WTC11 (cell line): ENCODE measurements around the gene AGBL4. TPM values are rescaled to one million over a fixed set of nuclear protein-coding genes. Genes with fewer than 3 reads are reported as not detected.

ENCODE experiments used
- ATAC-seq: fragments of 200-7000 bp; cut with Tn5 transposase; 2 replicates; pipeline ENCODE4 v1.10.0; 2021; ENCODE audit warnings: mild to moderate bottlenecking, moderate library complexity
- CTCF ChIA-PET: fragments of 300-600 bp; sonication (Branson Sonifier 250); formaldehyde crosslinking; loops from one replicate; lab custom pipeline; 2021; ENCODE audit warnings: antibody characterized with exemption; lab: Charles Lee
- POLR2A ChIA-PET: fragments of 350-600 bp; sonication (Branson Sonifier 250); formaldehyde crosslinking; loops from one replicate; lab custom pipeline; 2021; ENCODE audit warnings: antibody characterized with exemption; lab: Charles Lee
- DNase-seq: peaks from one replicate; pipeline ENCODE4 v3.0.0; 2021; ENCODE audit warnings: low spot score
- H3K27ac Mint-ChIP-seq: 2 replicates; pipeline ENCODE4 v1.8.0; 2021; ENCODE audit warnings: mixed read lengths
- H3K27me3 Mint-ChIP-seq: 2 replicates; pipeline ENCODE4 v1.8.0; 2021; ENCODE audit warnings: low read depth, mild to moderate bottlenecking, moderate library complexity, mixed read lengths
- H3K36me3 Mint-ChIP-seq: 2 replicates; pipeline ENCODE4 v1.8.0; 2021; ENCODE audit warnings: mixed read lengths
- H3K4me1 Mint-ChIP-seq: 2 replicates; pipeline ENCODE4 v1.8.0; 2022; ENCODE audit warnings: mixed read lengths
- H3K4me3 Mint-ChIP-seq: 2 replicates; pipeline ENCODE4 v1.8.0; 2021; ENCODE audit warnings: mild to moderate bottlenecking, moderate library complexity, mixed read lengths
- H3K9me3 Mint-ChIP-seq: 2 replicates; pipeline ENCODE4 v1.8.0; 2021; ENCODE audit warnings: mixed read lengths
- ATF2 ChIP-seq: sonication (generic); formaldehyde crosslinking; IDR thresholded peaks from 2 replicates; pipeline ENCODE4 v1.8.1; 2022; ENCODE audit warnings: low read depth, missing genetic modification reagents, borderline replicate concordance
- CBFB ChIP-seq: sonication (generic); formaldehyde crosslinking; IDR thresholded peaks from 2 replicates; pipeline ENCODE4 v1.8.1; 2022; ENCODE audit warnings: mild to moderate bottlenecking, low read depth, missing genetic modification reagents
- ERG ChIP-seq: fragments of 250-450 bp; sonication (Bioruptor Pico); IDR thresholded peaks from 2 replicates; pipeline ENCODE4 v1.8.0; 2021; ENCODE audit warnings: mild to moderate bottlenecking
- ETV6 ChIP-seq: sonication (generic); formaldehyde crosslinking; IDR thresholded peaks from 2 replicates; pipeline ENCODE4 v1.8.1; 2022; ENCODE audit warnings: mild to moderate bottlenecking, missing genetic modification reagents
- GTF2I ChIP-seq: fragments of 250-450 bp; sonication (Bioruptor Pico); conservative IDR thresholded peaks from 2 replicates; pipeline ENCODE4 v1.4.0; 2021; ENCODE audit warnings: mild to moderate bottlenecking
- HMGA2 ChIP-seq: fragments of 250-450 bp; sonication (Bioruptor Pico); IDR thresholded peaks from 2 replicates; pipeline ENCODE4 v1.4.0; 2021; ENCODE audit warnings: mild to moderate bottlenecking, moderate library complexity
- IRF1 ChIP-seq: sonication (generic); formaldehyde crosslinking; IDR thresholded peaks from 2 replicates; pipeline ENCODE4 v1.8.0; 2023; ENCODE audit warnings: missing genetic modification reagents
- JUN ChIP-seq: sonication (generic); formaldehyde crosslinking; IDR thresholded peaks from 2 replicates; pipeline ENCODE4 v1.8.0; 2023; ENCODE audit warnings: mild to moderate bottlenecking, missing genetic modification reagents
- KAT7 ChIP-seq: sonication (generic); formaldehyde crosslinking; IDR thresholded peaks from 2 replicates; pipeline ENCODE4 v1.8.1; 2023; ENCODE audit warnings: missing genetic modification reagents, mild to moderate bottlenecking, borderline replicate concordance
- NFATC4 ChIP-seq: fragments of 250-450 bp; sonication (Bioruptor Pico); IDR thresholded peaks from 2 replicates; pipeline ENCODE4 v1.9.0; 2021; ENCODE audit warnings: mild to moderate bottlenecking
- SMAD3 ChIP-seq: sonication (generic); formaldehyde crosslinking; IDR thresholded peaks from 2 replicates; pipeline ENCODE4 v1.8.0; 2022; ENCODE audit warnings: missing genetic modification reagents, mild to moderate bottlenecking, borderline replicate concordance
- SOX15 ChIP-seq: fragments of 250-450 bp; sonication (Bioruptor Pico); IDR thresholded peaks from 2 replicates; pipeline ENCODE4 v1.9.0; 2021; ENCODE audit warnings: mild to moderate bottlenecking
- STAT6 ChIP-seq: sonication (generic); formaldehyde crosslinking; conservative IDR thresholded peaks from 2 replicates; pipeline ENCODE4 v1.8.1; 2023; ENCODE audit warnings: mild to moderate bottlenecking, low read depth, missing genetic modification reagents, moderate library complexity
- USF1 ChIP-seq: sonication (generic); formaldehyde crosslinking; IDR thresholded peaks from 2 replicates; pipeline ENCODE4 v1.8.0; 2022; ENCODE audit warnings: mild to moderate bottlenecking, missing genetic modification reagents
- ZNF121 ChIP-seq: sonication (generic); formaldehyde crosslinking; IDR thresholded peaks from 2 replicates; pipeline ENCODE4 v1.8.0; 2023; ENCODE audit warnings: missing genetic modification reagents
- ZNF138 ChIP-seq: sonication (generic); formaldehyde crosslinking; conservative IDR thresholded peaks from 2 replicates; pipeline ENCODE4 v1.8.1; 2022; ENCODE audit warnings: mild to moderate bottlenecking, moderate library complexity, missing genetic modification reagents
- total RNA-seq: library from RNA; stranded (reverse); gene quantifications from 3 replicates; pipeline ENCODE4 v1.2.3, GENCODE V29; 2021
- TF ChIP-seq, protein P1 (sequence below): sonication (generic); formaldehyde crosslinking; IDR thresholded peaks from 2 replicates; pipeline ENCODE4 v1.8.0; 2022; ENCODE audit warnings: mild to moderate bottlenecking, missing genetic modification reagents
- TF ChIP-seq, protein P2 (sequence below): fragments of 250-450 bp; sonication (Bioruptor Pico); IDR thresholded peaks from 2 replicates; pipeline ENCODE4 v1.9.0; 2021; ENCODE audit warnings: mild to moderate bottlenecking

The AGBL4 gene
- total RNA-seq, 1 experiment from 2014 or later = 0.87 TPM

DNA sequence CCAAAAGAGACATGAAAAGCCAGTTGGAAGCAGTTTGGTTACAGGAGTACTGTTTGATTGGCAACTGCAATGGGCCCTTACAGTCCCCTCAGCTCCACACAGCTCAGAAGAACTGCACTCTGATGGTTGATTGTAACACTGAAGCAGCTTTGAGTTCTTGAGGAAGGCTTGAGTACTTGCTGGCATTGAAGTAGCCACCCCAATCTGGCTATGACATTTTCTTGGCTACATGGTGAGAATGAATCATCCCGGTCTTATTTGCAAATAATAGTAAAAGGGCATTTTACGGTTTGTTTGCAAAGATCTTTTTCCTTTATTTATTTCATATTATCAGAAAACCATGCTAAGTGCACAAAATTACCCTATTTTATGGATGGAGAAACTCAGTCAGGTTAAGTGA, 1087.3 kb downstream of the AGBL4 start:
- Mint-ChIP-seq H3K27ac (no peak overlapping the region), H3K4me1 (peaks cover 11% of the 10 kb centered on the region), H3K36me3 (no peaks in the 10 kb centered on the region), H3K9me3 (no peaks in the 10 kb centered on the region), H3K4me3 (no peak overlapping the region), H3K27me3 (peaks cover 4% of the 10 kb centered on the region; the same call in 1 of the 2 replicates)
- ATAC-seq = no peak
- TF ChIP-seq IRF1 (CRISPR knock-in tag) = no peak
- TF ChIP-seq KAT7 (CRISPR knock-in tag) = no peak
- no peak for TF ChIP-seq USF1 (CRISPR knock-in tag)
- TF ChIP-seq STAT6 (CRISPR knock-in tag) = no peak
- no peak for TF ChIP-seq ERG
- TF ChIP-seq ZNF138 (CRISPR knock-in tag) = no peak
- TF ChIP-seq ETV6 (CRISPR knock-in tag) = no peak
- no peak for TF ChIP-seq SOX15 (CRISPR knock-in tag)
- POLR2A ChIA-PET = no interaction called here
- CTCF ChIA-PET = no interaction called here
- no peak for DNase-seq

DNA sequence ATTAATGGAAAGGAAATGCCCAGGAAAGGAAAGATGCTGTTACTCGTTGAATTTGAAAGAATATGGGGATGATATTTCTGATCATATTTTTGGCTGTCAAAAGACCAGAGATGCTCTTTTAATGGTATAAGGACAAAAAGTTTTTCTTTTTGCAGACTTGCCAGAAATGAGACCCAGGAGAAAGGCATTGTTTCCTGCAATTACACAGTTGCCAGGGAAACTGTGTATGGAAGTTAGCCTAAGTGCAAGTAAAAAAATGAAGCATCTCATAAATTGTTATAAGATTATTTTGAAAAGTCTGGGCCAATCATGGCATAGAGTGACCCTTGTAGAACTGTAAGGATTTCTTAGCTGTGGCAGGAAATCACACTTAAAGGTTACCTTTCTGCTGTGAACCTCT, 1091.4 kb downstream of the AGBL4 start:
- DNase-seq = no peak
- no peak for TF ChIP-seq JUN (CRISPR knock-in tag)
- TF ChIP-seq, protein P1, sequence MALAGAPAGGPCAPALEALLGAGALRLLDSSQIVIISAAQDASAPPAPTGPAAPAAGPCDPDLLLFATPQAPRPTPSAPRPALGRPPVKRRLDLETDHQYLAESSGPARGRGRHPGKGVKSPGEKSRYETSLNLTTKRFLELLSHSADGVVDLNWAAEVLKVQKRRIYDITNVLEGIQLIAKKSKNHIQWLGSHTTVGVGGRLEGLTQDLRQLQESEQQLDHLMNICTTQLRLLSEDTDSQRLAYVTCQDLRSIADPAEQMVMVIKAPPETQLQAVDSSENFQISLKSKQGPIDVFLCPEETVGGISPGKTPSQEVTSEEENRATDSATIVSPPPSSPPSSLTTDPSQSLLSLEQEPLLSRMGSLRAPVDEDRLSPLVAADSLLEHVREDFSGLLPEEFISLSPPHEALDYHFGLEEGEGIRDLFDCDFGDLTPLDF (CRISPR knock-in tag) = no peak
- no peak for TF ChIP-seq CBFB (CRISPR knock-in tag)
- TF ChIP-seq NFATC4 (CRISPR knock-in tag) = no peak
- TF ChIP-seq, protein P2, sequence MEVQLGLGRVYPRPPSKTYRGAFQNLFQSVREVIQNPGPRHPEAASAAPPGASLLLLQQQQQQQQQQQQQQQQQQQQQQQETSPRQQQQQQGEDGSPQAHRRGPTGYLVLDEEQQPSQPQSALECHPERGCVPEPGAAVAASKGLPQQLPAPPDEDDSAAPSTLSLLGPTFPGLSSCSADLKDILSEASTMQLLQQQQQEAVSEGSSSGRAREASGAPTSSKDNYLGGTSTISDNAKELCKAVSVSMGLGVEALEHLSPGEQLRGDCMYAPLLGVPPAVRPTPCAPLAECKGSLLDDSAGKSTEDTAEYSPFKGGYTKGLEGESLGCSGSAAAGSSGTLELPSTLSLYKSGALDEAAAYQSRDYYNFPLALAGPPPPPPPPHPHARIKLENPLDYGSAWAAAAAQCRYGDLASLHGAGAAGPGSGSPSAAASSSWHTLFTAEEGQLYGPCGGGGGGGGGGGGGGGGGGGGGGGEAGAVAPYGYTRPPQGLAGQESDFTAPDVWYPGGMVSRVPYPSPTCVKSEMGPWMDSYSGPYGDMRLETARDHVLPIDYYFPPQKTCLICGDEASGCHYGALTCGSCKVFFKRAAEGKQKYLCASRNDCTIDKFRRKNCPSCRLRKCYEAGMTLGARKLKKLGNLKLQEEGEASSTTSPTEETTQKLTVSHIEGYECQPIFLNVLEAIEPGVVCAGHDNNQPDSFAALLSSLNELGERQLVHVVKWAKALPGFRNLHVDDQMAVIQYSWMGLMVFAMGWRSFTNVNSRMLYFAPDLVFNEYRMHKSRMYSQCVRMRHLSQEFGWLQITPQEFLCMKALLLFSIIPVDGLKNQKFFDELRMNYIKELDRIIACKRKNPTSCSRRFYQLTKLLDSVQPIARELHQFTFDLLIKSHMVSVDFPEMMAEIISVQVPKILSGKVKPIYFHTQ (CRISPR knock-in tag) = no peak
- TF ChIP-seq ERG = no peak
- TF ChIP-seq SMAD3 = no peak
- TF ChIP-seq ATF2 (CRISPR knock-in tag) = no peak
- TF ChIP-seq ZNF121 (CRISPR knock-in tag) = no peak
- TF ChIP-seq HMGA2 (CRISPR knock-in tag) = no peak
- TF ChIP-seq GTF2I (CRISPR knock-in tag) = no peak
- H3K4me3 Mint-ChIP-seq = no peak overlapping the region
- peaks cover 11% of the 10 kb centered on the region for H3K4me1 Mint-ChIP-seq
- no peak for ATAC-seq
- ChIA-PET POLR2A (no interaction called here), CTCF (interaction anchor here (1.0 kb wide), 1 partner anchor 17 kb away, joined by 3 read pairs; no protein-coding TSS in a partner anchor)
- H3K27me3 Mint-ChIP-seq = peaks cover 4% of the 10 kb centered on the region; the same call in 1 of the 2 replicates
- H3K36me3 Mint-ChIP-seq = no peaks in the 10 kb centered on the region
- no peak overlapping the region for H3K27ac Mint-ChIP-seq
- peaks cover under 1% of the 10 kb centered on the region for H3K9me3 Mint-ChIP-seq
